ENCODE results near the gene TPPP.

Gene TPPP

GRCh38 chr5:677131-678101 lies 15.7 kb downstream of the TPPP start:
- DNase-seq = no peak

GRCh38 chr5:676699-677076 lies 16.5 kb downstream of the TPPP start:
- DNase-seq = no peak

GRCh38 chr5:675871-676698 lies 17.1 kb downstream of the TPPP start:
- DNase-seq = no peak

GRCh38 chr5:675111-675870 lies 17.9 kb downstream of the TPPP start:
- no peak for DNase-seq

GRCh38 chr5:674630-675011 lies 18.5 kb downstream of the TPPP start:
- no peak for DNase-seq

GRCh38 chr5:673831-674629 lies 19.1 kb downstream of the TPPP start:
- DNase-seq = no peak

- no peak for DNase-seq
Measured at GRCh38 chr5:673161-673830, 19.9 kb downstream of the TPPP start.

- peak; percentile 56 to 86 (median 76) for DNase-seq
Measured at GRCh38 chr5:672329-673160, 20.6 kb downstream of the TPPP start.

GRCh38 chr5:671459-672328 lies 21.5 kb downstream of the TPPP start:
- peak; percentile 38 to 62 (median 58) for DNase-seq

- no peak for DNase-seq
Measured at GRCh38 chr5:670396-671270, 22.5 kb downstream of the TPPP start.

GRCh38 chr5:669842-670395 lies 23.2 kb downstream of the TPPP start:
- DNase-seq = no peak

- peak in 2 of 5 experiments; percentile 38 for DNase-seq
Measured at GRCh38 chr5:669111-669841, 23.9 kb downstream of the TPPP start.

- no peak for DNase-seq
Measured at GRCh38 chr5:668283-668995, 24.7 kb downstream of the TPPP start.

- no peak for DNase-seq
Measured at GRCh38 chr5:666816-667498, 26.2 kb downstream of the TPPP start.

GRCh38 chr5:665956-666711 lies 27.0 kb downstream of the TPPP start:
- no peak for DNase-seq

Measured in T-helper 2 cell (primary cell).